Hematopoietic multipotent progenitor cell treated with erythropoietin and hydrocortisone succinate and interleukin-3 and kit ligand, for 15 days (in vitro differentiated cells): Measurements from ENCODE around the gene ZNF23.

Experiments
- DNase-seq: peaks from one replicate; pipeline ENCODE4 v3.0.0-alpha.2; 2015; ENCODE audit warnings: low spot score

Gene ZNF23

GRCh38 chr16:71426069-71426879 is 35.8 kb downstream of the ZNF23 start:
- DNase-seq, result no peak

GRCh38 chr16:71425746-71426068 is 36.3 kb downstream of the ZNF23 start:
- DNase-seq, result no peak

GRCh38 chr16:71424626-71425025 is 37.4 kb downstream of the ZNF23 start:
- no peak for DNase-seq

GRCh38 chr16:71423865-71424264 is 38.2 kb downstream of the ZNF23 start:
- DNase-seq, result no peak

- no peak for DNase-seq
These were observed 39.0 kb downstream of the ZNF23 start for GRCh38 chr16:71423016-71423415.

GRCh38 chr16:71421911-71422310 is 40.1 kb downstream of the ZNF23 start:
- DNase-seq, result peak; percentile 64

- DNase-seq, result no peak
These were observed 48.0 kb downstream of the ZNF23 start for GRCh38 chr16:71414038-71414437.

GRCh38 chr16:71413341-71413740 is 48.7 kb downstream of the ZNF23 start:
- no peak for DNase-seq

- peak; percentile 86 for DNase-seq
These were observed 49.5 kb downstream of the ZNF23 start for GRCh38 chr16:71412270-71413160.

GRCh38 chr16:71410146-71410545 is 51.9 kb downstream of the ZNF23 start:
- no peak for DNase-seq

GRCh38 chr16:71409011-71409775 is 52.9 kb downstream of the ZNF23 start:
- no peak for DNase-seq

GRCh38 chr16:71408536-71408935 is 53.5 kb downstream of the ZNF23 start:
- no peak for DNase-seq

- DNase-seq, result no peak
These were observed 54.3 kb downstream of the ZNF23 start for GRCh38 chr16:71407731-71408130.

- DNase-seq, result no peak
These were observed 55.3 kb downstream of the ZNF23 start for GRCh38 chr16:71406724-71407123.

GRCh38 chr16:71406316-71406715 is 55.7 kb downstream of the ZNF23 start:
- no peak for DNase-seq

- DNase-seq, result no peak
These were observed 57.7 kb downstream of the ZNF23 start for GRCh38 chr16:71404364-71404763.

- DNase-seq, result no peak
These were observed 59.4 kb downstream of the ZNF23 start for GRCh38 chr16:71402674-71403073.

- no peak for DNase-seq
These were observed 60.0 kb downstream of the ZNF23 start for GRCh38 chr16:71402007-71402406.

- DNase-seq, result no peak
These were observed 62.1 kb downstream of the ZNF23 start for GRCh38 chr16:71399801-71400563.
